Neural cell (in vitro differentiated cells): ENCODE data around the gene SPOCK3. TPM values are rescaled to one million over a fixed set of nuclear protein-coding genes. Genes with fewer than 3 reads are reported as not detected.

ENCODE experiments used
- H2AFZ ChIP-seq: fragments of 200-600, 300-800 bp; sonication (generic), shearing (Covaris generic); 2 replicates; pipeline ENCODE4 v1.6.0; 2014; ENCODE audit warnings: low read depth, mild to moderate bottlenecking, antibody characterized with exemption, low read length, moderate library complexity
- H3F3A ChIP-seq: fragments of 200-600 bp; shearing (Covaris generic); 2 replicates; pipeline ENCODE4 v1.6.1; 2016; ENCODE audit warnings: mild to moderate bottlenecking, moderate library complexity, mixed read lengths, antibody characterized with exemption, low read length; ENCODE audit not compliant: insufficient read depth, poor library complexity, severe bottlenecking
- H3K27ac ChIP-seq: fragments of 200-600, 300-800 bp; sonication (generic), shearing (Covaris generic); 2 replicates; pipeline ENCODE4 v1.5.1; 2014; ENCODE audit warnings: mild to moderate bottlenecking, low read length, moderate library complexity
- H3K27me3 ChIP-seq: fragments of 300-800, 200-600 bp; sonication (generic), shearing (Covaris generic); 2 replicates; pipeline ENCODE4 v1.6.0; 2014; ENCODE audit warnings: mild to moderate bottlenecking, low read depth, low read length, moderate library complexity; ENCODE audit not compliant: insufficient read depth
- H3K36me3 ChIP-seq: fragments of 300-800, 200-600 bp; sonication (generic), shearing (Covaris generic); 2 replicates; pipeline ENCODE4 v1.5.1; 2014; ENCODE audit warnings: mild to moderate bottlenecking, antibody characterized with exemption, low read length, moderate library complexity; ENCODE audit not compliant: insufficient read depth
- H3K4me2 ChIP-seq: fragments of 300-800, 200-600 bp; sonication (generic), shearing (Covaris generic); 2 replicates; pipeline ENCODE4 v1.6.0; 2014; ENCODE audit warnings: mild to moderate bottlenecking, low read length
- H3K4me3 ChIP-seq: fragments of 300-800, 200-600 bp; sonication (generic), shearing (Covaris generic); 2 replicates; pipeline ENCODE4 v1.5.1; 2014; ENCODE audit warnings: mild to moderate bottlenecking, low read length, moderate library complexity
- H3K79me2 ChIP-seq: fragments of 200-600 bp; shearing (Covaris generic); replicated peaks from 2 replicates; pipeline ENCODE4 v1.6.0; 2014; ENCODE audit warnings: mild to moderate bottlenecking, low read length, moderate library complexity; ENCODE audit not compliant: insufficient read depth
- H3K9ac ChIP-seq: fragments of 300-800, 200-600 bp; sonication (generic), shearing (Covaris generic); 2 replicates; pipeline ENCODE4 v1.6.1; 2016; ENCODE audit warnings: mild to moderate bottlenecking, low read length, mixed read lengths
- H3K9me2 ChIP-seq: fragments of 200-600 bp; shearing (Covaris generic); 2 replicates; pipeline ENCODE4 v1.6.1; 2016; ENCODE audit warnings: mild to moderate bottlenecking, low read length, mixed read lengths; ENCODE audit not compliant: insufficient read depth
- H3K9me3 ChIP-seq: fragments of 200-600, 300-800 bp; sonication (generic), shearing (Covaris generic); 2 replicates; pipeline ENCODE4 v1.6.1; 2016; ENCODE audit warnings: mild to moderate bottlenecking, mixed run types, low read length, moderate library complexity, mixed read lengths
- H4K20me1 ChIP-seq: fragments of 200-600 bp; shearing (Covaris generic); 2 replicates; pipeline ENCODE4 v1.6.1; 2016; ENCODE audit warnings: mild to moderate bottlenecking, mixed run types; ENCODE audit not compliant: insufficient read depth
- CTCF ChIP-seq: fragments of 450-650 bp; IDR thresholded peaks from 2 replicates; pipeline ENCODE4 v1.5.1; 2014; ENCODE audit warnings: antibody characterized with exemption, mild to moderate bottlenecking, moderate library complexity; ENCODE audit not compliant: poor library complexity, severe bottlenecking
- EP300 ChIP-seq: fragments of 450-650 bp; conservative IDR thresholded peaks from 2 replicates; pipeline ENCODE4 v1.6.1; 2014; ENCODE audit warnings: antibody characterized with exemption, mild to moderate bottlenecking, moderate library complexity; ENCODE audit not compliant: poor library complexity, severe bottlenecking
- EZH2 ChIP-seq: fragments of 200-600, 300-800 bp; shearing (Covaris generic), sonication (generic); IDR thresholded peaks from 2 replicates; pipeline ENCODE4 v1.6.1; 2014; ENCODE audit warnings: antibody characterized with exemption, low read length, borderline replicate concordance, mild to moderate bottlenecking; ENCODE audit not compliant: insufficient read depth, poor library complexity, severe bottlenecking
- MXI1 ChIP-seq: fragments of 450-650 bp; conservative IDR thresholded peaks from 2 replicates; pipeline ENCODE4 v1.6.1; 2014; ENCODE audit warnings: antibody characterized with exemption, mild to moderate bottlenecking; ENCODE audit not compliant: poor library complexity, severe bottlenecking
- POLR2AphosphoS5 ChIP-seq: IDR thresholded peaks from 2 replicates; pipeline ENCODE4 v1.6.1; 2012
- RAD21 ChIP-seq: fragments of 450-650 bp; conservative IDR thresholded peaks from 2 replicates; pipeline ENCODE4 v1.6.1; 2014; ENCODE audit warnings: antibody characterized with exemption, mild to moderate bottlenecking, moderate library complexity
- REST ChIP-seq: IDR thresholded peaks from 2 replicates; pipeline ENCODE4 v1.6.1; 2012; ENCODE audit warnings: borderline replicate concordance
- SMC3 ChIP-seq: fragments of 450-650 bp; conservative IDR thresholded peaks from 2 replicates; pipeline ENCODE4 v1.6.1; 2014; ENCODE audit warnings: antibody characterized with exemption, mild to moderate bottlenecking, moderate library complexity; ENCODE audit not compliant: poor library complexity
- TAF1 ChIP-seq: IDR thresholded peaks from 2 replicates; pipeline ENCODE4 v1.6.1; 2012; ENCODE audit warnings: low read depth
- polyA plus RNA-seq: library from polyadenylated mRNA; depleted of rRNA; stranded (reverse); fragments of >200 nt; gene quantifications from 2 replicates; pipeline ENCODE4 v1.2.3, GENCODE V29; 2014

SPOCK3 gene
- polyA plus RNA-seq, 1 donor from 2014 or later: 7.9 TPM

- H3F3A ChIP-seq: no peaks in the 10 kb centered on the region
- no peak overlapping the region for H3K4me2 ChIP-seq
- H3K79me2 ChIP-seq: no peaks in the 10 kb centered on the region
- H3K9ac ChIP-seq: no peak overlapping the region
- no peaks in the 10 kb centered on the region for H4K20me1 ChIP-seq
- no peaks in the 10 kb centered on the region for H3K9me3 ChIP-seq
- no peak for TF ChIP-seq SMC3
- TF ChIP-seq MXI1: no peak
- no peak for TF ChIP-seq TAF1
- no peak for TF ChIP-seq POLR2AphosphoS5
- TF ChIP-seq REST: no peak
- TF ChIP-seq EP300: no peak
- TF ChIP-seq CTCF: no peak
- no peak for TF ChIP-seq EZH2
- no peak for TF ChIP-seq RAD21
- no peaks in the 10 kb centered on the region for H3K9me2 ChIP-seq
- H3K4me3 ChIP-seq: no peak overlapping the region
- H2AFZ ChIP-seq: no peak overlapping the region
- no peak overlapping the region for H3K27ac ChIP-seq
- H3K27me3 ChIP-seq: no peaks in the 10 kb centered on the region
- no peaks in the 10 kb centered on the region for H3K36me3 ChIP-seq
Observed at GRCh38 chr4:166733686-166734085, 500.6 kb downstream of the SPOCK3 start.

- no peak overlapping the region for H3K27ac ChIP-seq
- no peaks in the 10 kb centered on the region for H3K9me3 ChIP-seq
- H3K36me3 ChIP-seq: no peaks in the 10 kb centered on the region
- H3K4me2 ChIP-seq: no peak overlapping the region
- H3K9me2 ChIP-seq: no peaks in the 10 kb centered on the region
- H3F3A ChIP-seq: no peaks in the 10 kb centered on the region
- no peak overlapping the region for H3K9ac ChIP-seq
- H4K20me1 ChIP-seq: no peaks in the 10 kb centered on the region
- H3K79me2 ChIP-seq: no peaks in the 10 kb centered on the region
- TF ChIP-seq POLR2AphosphoS5 (no peak), MXI1 (no peak), TAF1 (no peak), SMC3 (no peak), EP300 (no peak), EZH2 (no peak), REST (no peak), RAD21 (no peak), CTCF (no peak)
- H3K4me3 ChIP-seq: no peak overlapping the region
- no peak overlapping the region for H2AFZ ChIP-seq
- H3K27me3 ChIP-seq: no peaks in the 10 kb centered on the region
Observed at GRCh38 chr4:166726832-166727231, 507.5 kb downstream of the SPOCK3 start.
